Measurements from ENCODE around the gene DTYMK.
"Not testable (repeated sequence)": the region's sequence is repeated elsewhere in the genome, so short reads cannot be mapped to it uniquely, and the experiment has no call there.

Gene DTYMK

GRCh38 chr2:241670333-241671110 lies 16.1 kb downstream of the DTYMK start:
- WGBS, result 92% methylated on average over 31 of the region's 31 CpGs
- no peaks in the 10 kb centered on the region for H3K27me3 ChIP-seq (ENCODE audit: insufficient read depth, low read length)
- H3K36me3 ChIP-seq (ENCODE audit: insufficient read depth, low read length), result peaks cover 65% of the 10 kb centered on the region
- H3K4me3 ChIP-seq (ENCODE audit: low read length), result no peak overlapping the region
- no peaks in the 10 kb centered on the region for H3K4me1 ChIP-seq (ENCODE audit: insufficient read depth, low read length)
- H3K9me3 ChIP-seq (ENCODE audit: insufficient read depth, low read depth, low read length), result no peaks in the 10 kb centered on the region
- H3K27ac ChIP-seq (ENCODE audit: low read depth, low read length), result no peak overlapping the region
- no peak overlapping the region for H3K9ac ChIP-seq (ENCODE audit: low read depth, low read length)

DNA sequence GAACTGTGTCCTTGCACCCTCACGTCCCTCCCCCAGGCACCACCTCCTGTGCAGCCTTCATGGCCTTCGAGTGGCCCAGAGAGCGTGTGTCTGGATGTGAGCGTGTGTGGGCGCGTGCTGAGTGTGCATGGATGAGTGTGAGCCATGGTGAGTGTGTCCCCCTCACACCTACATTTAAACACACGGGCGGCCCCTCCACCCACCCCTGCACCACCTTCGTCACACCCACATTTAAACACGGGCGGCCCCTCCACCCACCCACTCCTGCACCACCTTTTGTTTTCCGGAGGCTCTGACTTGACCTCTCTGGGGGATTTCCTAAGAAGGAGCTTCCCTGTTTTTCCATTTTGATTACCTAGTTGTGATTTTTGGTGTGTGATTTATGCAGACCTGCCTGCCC lies 17.8 kb downstream of the DTYMK start:
- 96% methylated on average over 11 of the region's 12 CpGs for WGBS
- Histone ChIP-seq H3K36me3 (ENCODE audit: insufficient read depth, low read length) (peaks cover 60% of the 10 kb centered on the region), H3K4me1 (ENCODE audit: insufficient read depth, low read length) (no peaks in the 10 kb centered on the region), H3K9me3 (ENCODE audit: insufficient read depth, low read depth, low read length) (no peaks in the 10 kb centered on the region), H3K9ac (ENCODE audit: low read depth, low read length) (no peak overlapping the region), H3K27me3 (ENCODE audit: insufficient read depth, low read length) (no peaks in the 10 kb centered on the region), H3K4me3 (ENCODE audit: low read length) (no peak overlapping the region), H3K27ac (ENCODE audit: low read depth, low read length) (no peak overlapping the region)

- H3K4me1 ChIP-seq (ENCODE audit: insufficient read depth, low read length), result no peaks in the 10 kb centered on the region
- WGBS, result 94% methylated on average over 21 of the region's 21 CpGs
- H3K4me3 ChIP-seq (ENCODE audit: low read length), result no peak overlapping the region
- H3K27ac ChIP-seq (ENCODE audit: low read depth, low read length), result no peak overlapping the region
- H3K27me3 ChIP-seq (ENCODE audit: insufficient read depth, low read length), result no peaks in the 10 kb centered on the region
- H3K9me3 ChIP-seq (ENCODE audit: insufficient read depth, low read depth, low read length), result no peaks in the 10 kb centered on the region
- H3K36me3 ChIP-seq (ENCODE audit: insufficient read depth, low read length), result peaks cover 60% of the 10 kb centered on the region
- H3K9ac ChIP-seq (ENCODE audit: low read depth, low read length), result no peak overlapping the region
These were observed 18.3 kb downstream of the DTYMK start for GRCh38 chr2:241668354-241668753.

DNA sequence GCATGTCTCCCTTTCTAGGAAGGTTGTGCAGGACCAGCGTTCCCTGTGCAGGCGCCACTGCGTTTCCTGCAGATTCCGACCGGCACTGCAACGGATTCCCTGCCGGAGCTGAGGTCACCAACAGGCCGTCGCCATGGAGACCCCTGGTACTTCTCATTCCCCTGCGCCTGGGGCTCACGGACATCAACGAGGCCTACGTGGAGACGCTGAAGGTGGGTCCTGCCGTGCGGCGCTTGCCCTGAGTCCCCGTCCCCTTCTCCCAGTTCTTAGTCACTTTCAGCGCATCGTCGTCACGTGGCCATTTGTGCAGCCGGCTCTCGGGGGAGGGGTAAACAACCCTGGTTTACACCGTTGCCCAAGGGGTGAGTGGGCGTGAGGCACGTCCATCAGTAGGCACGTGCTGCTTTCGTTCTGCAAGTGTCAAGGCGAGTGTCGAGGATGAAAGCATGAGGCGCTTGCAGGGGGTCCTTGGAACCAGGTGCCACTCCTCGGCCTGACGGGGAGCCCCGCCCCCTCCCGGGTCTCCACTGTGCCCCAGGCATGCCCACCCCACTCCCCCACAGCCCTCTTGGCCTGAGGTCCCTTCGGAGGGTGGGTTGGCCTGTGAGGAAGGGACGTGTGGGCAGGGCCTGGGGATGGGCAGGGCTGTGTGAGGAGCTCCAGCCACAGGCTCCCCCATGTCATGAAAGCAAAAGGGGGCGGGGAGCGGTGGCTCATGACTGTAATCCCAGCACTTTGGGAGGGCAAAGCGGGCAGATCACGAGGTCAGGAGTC lies 19.8 kb downstream of the DTYMK start:
- Histone ChIP-seq H3K27me3 (ENCODE audit: insufficient read depth, low read length) (no peaks in the 10 kb centered on the region), H3K4me3 (ENCODE audit: low read length) (no peak overlapping the region), H3K9ac (ENCODE audit: low read depth, low read length) (no peak overlapping the region), H3K9me3 (ENCODE audit: insufficient read depth, low read depth, low read length) (no peaks in the 10 kb centered on the region), H3K36me3 (ENCODE audit: insufficient read depth, low read length) (peaks cover 52% of the 10 kb centered on the region), H3K27ac (ENCODE audit: low read depth, low read length) (no peak overlapping the region), H3K4me1 (ENCODE audit: insufficient read depth, low read length) (no peaks in the 10 kb centered on the region)
- 83% methylated on average over 42 of the region's 42 CpGs for WGBS

- H3K9me3 ChIP-seq (ENCODE audit: insufficient read depth, low read depth, low read length), result no peaks in the 10 kb centered on the region
- H3K9ac ChIP-seq (ENCODE audit: low read depth, low read length), result no peak overlapping the region
- 91% methylated on average over 22 of the region's 23 CpGs for WGBS
- H3K36me3 ChIP-seq (ENCODE audit: insufficient read depth, low read length), result peaks cover 52% of the 10 kb centered on the region
- no peaks in the 10 kb centered on the region for H3K4me1 ChIP-seq (ENCODE audit: insufficient read depth, low read length)
- H3K27me3 ChIP-seq (ENCODE audit: insufficient read depth, low read length), result no peaks in the 10 kb centered on the region
- H3K27ac ChIP-seq (ENCODE audit: low read depth, low read length), result no peak overlapping the region
- H3K4me3 ChIP-seq (ENCODE audit: low read length), result no peak overlapping the region
These were observed 20.7 kb downstream of the DTYMK start for GRCh38 chr2:241665731-241666440.

DNA sequence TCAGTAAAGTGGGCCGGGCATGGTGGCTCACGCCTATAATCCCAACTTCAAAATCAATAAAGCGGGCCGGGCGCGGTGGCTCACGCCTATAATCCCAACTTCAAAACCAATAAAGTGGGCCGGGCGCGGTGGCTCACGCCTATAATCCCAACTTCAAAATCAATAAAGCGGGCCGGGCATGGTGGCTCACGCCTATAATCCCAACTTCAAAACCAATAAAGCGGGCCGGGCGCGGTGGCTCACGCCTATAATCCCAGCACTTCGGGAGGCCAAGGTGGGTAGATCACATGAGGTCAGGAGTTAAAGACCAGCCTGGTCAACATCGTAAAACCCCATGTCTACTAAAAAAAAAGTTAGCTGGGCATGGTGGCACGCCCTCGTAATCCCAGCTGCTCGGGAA lies 23.9 kb downstream of the DTYMK start:
- WGBS, result 91% methylated on average over 24 of the region's 24 CpGs
- not testable (repeated sequence) for H3K4me3 ChIP-seq (ENCODE audit: low read length); H3K4me1 ChIP-seq (ENCODE audit: insufficient read depth, low read length); H3K9me3 ChIP-seq (ENCODE audit: insufficient read depth, low read depth, low read length); H3K27ac ChIP-seq (ENCODE audit: low read depth, low read length); H3K9ac ChIP-seq (ENCODE audit: low read depth, low read length); H3K27me3 ChIP-seq (ENCODE audit: insufficient read depth, low read length)
- peaks cover 47% of the 10 kb centered on the region for H3K36me3 ChIP-seq (ENCODE audit: insufficient read depth, low read length)

DNA sequence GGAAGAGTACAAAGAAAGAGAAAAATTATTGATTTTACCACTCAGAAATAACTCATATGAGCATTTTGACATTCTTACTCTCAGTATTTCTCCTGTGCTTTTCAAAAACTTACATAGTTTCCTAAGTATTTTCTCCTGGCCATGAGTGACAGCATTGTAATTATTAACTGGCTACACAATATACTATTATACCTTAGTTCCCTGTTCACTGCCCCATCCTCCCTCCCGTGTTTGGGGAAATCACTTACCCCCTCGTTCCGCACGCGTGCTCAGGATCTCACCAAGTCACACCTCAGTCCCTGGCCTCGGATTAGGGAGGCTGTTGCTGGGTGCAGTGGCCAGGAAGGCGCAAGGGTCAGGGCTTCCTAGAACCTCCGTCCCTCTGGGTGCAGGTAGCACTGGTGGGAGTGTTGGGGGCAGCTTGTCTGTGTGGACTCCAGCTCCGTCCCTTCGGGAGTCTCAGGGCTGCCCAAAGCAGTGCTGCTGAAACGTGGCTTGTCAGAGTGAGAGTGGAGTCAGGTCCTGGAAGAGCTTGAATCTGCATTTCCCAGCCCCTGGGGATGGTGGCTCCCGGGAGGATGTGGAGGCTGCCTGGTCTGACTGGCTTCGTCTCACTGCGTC lies 25.9 kb downstream of the DTYMK start:
- 93% methylated on average over 14 of the region's 14 CpGs for WGBS
- H3K36me3 ChIP-seq (ENCODE audit: insufficient read depth, low read length), result peaks cover 47% of the 10 kb centered on the region
- no peaks in the 10 kb centered on the region for H3K9me3 ChIP-seq (ENCODE audit: insufficient read depth, low read depth, low read length)
- no peak overlapping the region for H3K4me3 ChIP-seq (ENCODE audit: low read length)
- no peaks in the 10 kb centered on the region for H3K4me1 ChIP-seq (ENCODE audit: insufficient read depth, low read length)
- H3K27me3 ChIP-seq (ENCODE audit: insufficient read depth, low read length), result no peaks in the 10 kb centered on the region
- no peak overlapping the region for H3K27ac ChIP-seq (ENCODE audit: low read depth, low read length)
- H3K9ac ChIP-seq (ENCODE audit: low read depth, low read length), result no peak overlapping the region

DNA sequence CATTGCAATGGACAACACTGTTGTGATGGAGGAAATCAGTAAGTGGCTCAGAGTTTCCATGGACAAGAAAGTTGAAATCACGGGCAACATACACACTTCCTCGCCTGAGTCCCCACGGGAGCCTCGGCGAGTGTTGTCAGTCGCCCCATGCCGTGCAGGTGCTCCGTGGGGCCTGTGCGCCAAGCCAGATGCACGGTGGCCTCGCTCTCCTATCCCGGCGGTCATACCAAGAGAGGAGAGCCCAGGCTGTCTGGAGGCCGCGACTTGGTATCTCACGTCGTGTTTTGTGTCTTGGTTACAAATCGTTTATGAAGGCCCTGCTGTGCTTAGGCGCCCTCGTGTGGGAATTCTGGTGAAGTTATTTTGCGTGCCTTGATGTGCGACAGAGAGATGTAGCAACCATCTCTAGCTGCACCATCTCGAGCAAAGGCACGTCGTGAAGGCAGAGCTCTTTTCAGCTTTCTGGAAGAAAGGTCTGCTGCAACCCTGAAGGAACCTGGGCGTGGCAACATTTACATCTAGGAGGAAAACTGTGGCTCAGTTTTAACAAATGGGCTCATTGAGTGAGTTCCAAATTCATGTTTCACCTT lies 27.4 kb downstream of the DTYMK start:
- Histone ChIP-seq H3K4me3 (ENCODE audit: low read length) (no peak overlapping the region), H3K4me1 (ENCODE audit: insufficient read depth, low read length) (no peaks in the 10 kb centered on the region), H3K36me3 (ENCODE audit: insufficient read depth, low read length) (peaks cover 61% of the 10 kb centered on the region), H3K9me3 (ENCODE audit: insufficient read depth, low read depth, low read length) (no peaks in the 10 kb centered on the region), H3K27me3 (ENCODE audit: insufficient read depth, low read length) (no peaks in the 10 kb centered on the region), H3K9ac (ENCODE audit: low read depth, low read length) (no peak overlapping the region), H3K27ac (ENCODE audit: low read depth, low read length) (no peak overlapping the region; the same call in 1 of the 2 replicates)
- 80% methylated on average over 26 of the region's 26 CpGs for WGBS

- Histone ChIP-seq H3K4me1 (ENCODE audit: insufficient read depth, low read length) (no peaks in the 10 kb centered on the region), H3K27me3 (ENCODE audit: insufficient read depth, low read length) (no peaks in the 10 kb centered on the region), H3K27ac (ENCODE audit: low read depth, low read length) (no peak overlapping the region), H3K9me3 (ENCODE audit: insufficient read depth, low read depth, low read length) (no peaks in the 10 kb centered on the region), H3K36me3 (ENCODE audit: insufficient read depth, low read length) (peaks cover 68% of the 10 kb centered on the region), H3K4me3 (ENCODE audit: low read length) (no peak overlapping the region), H3K9ac (ENCODE audit: low read depth, low read length) (no peak overlapping the region)
- WGBS, result 79% methylated on average over 5 of the region's 5 CpGs
These were observed 28.3 kb downstream of the DTYMK start for GRCh38 chr2:241658296-241658695.

GRCh38 chr2:241657786-241658254 lies 28.8 kb downstream of the DTYMK start:
- Histone ChIP-seq H3K9ac (ENCODE audit: low read depth, low read length) (no peak overlapping the region), H3K9me3 (ENCODE audit: insufficient read depth, low read depth, low read length) (no peaks in the 10 kb centered on the region), H3K36me3 (ENCODE audit: insufficient read depth, low read length) (peaks cover 71% of the 10 kb centered on the region), H3K4me3 (ENCODE audit: low read length) (no peak overlapping the region), H3K27ac (ENCODE audit: low read depth, low read length) (no peak overlapping the region), H3K4me1 (ENCODE audit: insufficient read depth, low read length) (no peaks in the 10 kb centered on the region), H3K27me3 (ENCODE audit: insufficient read depth, low read length) (no peaks in the 10 kb centered on the region)
- 86% methylated on average over 15 of the region's 15 CpGs for WGBS
